ENCODE data around the gene PRKCA.
A peak's percentile ranks its signal among the peaks of the same experiment; 100 is the strongest.

PRKCA gene

DNA sequence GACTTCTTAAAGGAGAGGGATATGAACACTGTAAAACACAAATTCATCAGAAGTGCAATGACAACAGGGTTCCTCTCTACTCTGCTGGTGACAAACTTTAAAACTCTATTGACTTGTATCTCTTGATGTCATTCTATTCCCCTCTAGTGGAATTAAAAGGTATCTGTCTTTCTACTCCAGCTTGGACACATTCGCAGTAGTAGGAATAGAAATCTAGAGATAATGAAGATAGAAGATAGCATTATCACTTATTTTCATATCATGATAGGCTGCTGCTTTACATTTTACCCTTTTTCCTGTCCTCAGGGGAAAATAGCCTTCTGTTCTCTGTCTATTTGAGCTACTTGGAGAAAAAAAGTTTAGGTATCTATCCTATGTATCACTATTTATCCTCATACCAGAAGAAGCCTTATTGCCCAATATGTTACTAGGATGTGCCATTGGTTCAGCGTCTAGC, 322.9 kb downstream of the PRKCA start:
- DNase-seq (ENCODE audit: low read depth), result peak; percentile 27

- DNase-seq (ENCODE audit: low read depth), result peak; percentile 90
Observed at GRCh38 chr17:66627985-66628384, 325.6 kb downstream of the PRKCA start.

- no peak for DNase-seq (ENCODE audit: low read depth)
Observed at GRCh38 chr17:66629762-66630161, 327.3 kb downstream of the PRKCA start.

- DNase-seq (ENCODE audit: low read depth), result no peak
Observed at GRCh38 chr17:66630379-66630778, 328.0 kb downstream of the PRKCA start.

- DNase-seq (ENCODE audit: low read depth), result no peak
Observed at GRCh38 chr17:66630828-66631472, 328.5 kb downstream of the PRKCA start.

DNA sequence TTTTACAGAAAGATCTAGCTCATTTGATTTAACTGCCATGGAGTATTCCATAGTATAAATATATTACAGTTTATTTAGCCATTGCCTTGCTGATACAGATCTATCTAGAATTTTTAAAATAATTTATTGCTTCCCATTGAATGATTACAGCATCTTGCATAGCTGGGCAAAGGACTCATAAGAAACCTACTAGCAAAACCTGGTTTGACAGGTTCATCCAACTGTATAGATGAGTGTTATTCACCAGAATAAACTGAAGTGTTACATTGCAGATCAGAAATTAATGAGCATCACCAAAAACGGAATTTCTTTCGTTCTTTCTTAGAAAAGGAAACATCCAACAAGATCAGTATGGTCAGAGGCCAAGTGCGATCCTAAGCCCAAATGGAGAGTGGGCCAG, 330.3 kb downstream of the PRKCA start:
- DNase-seq (ENCODE audit: low read depth), result no peak

- peak; percentile 27 for DNase-seq (ENCODE audit: low read depth)
Observed at GRCh38 chr17:66633317-66633965, 331.0 kb downstream of the PRKCA start.

DNA sequence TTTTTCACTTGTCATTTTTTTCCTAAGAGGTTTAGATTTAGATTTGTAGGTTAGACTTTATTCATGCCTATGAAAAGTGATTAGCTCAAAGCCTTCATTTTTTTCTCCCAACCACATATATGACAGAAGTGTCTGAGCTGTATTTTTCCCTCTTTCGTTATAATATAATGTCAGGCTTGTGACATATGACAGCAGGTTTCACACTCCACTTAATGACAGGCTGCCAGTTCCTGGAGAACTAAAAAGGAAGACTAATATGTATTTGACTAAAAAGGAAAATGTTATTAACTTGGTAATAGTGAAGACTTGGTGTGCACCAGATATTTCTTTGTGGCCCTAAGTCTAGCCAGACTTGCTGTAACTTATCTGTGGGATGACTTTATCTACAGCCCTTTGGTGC, 331.8 kb downstream of the PRKCA start:
- DNase-seq (ENCODE audit: low read depth), result no peak

- DNase-seq (ENCODE audit: low read depth), result no peak
Observed at GRCh38 chr17:66635386-66636045, 333.1 kb downstream of the PRKCA start.

GRCh38 chr17:66636111-66636510, 333.7 kb downstream of the PRKCA start:
- DNase-seq (ENCODE audit: low read depth), result peak; percentile 86

DNA sequence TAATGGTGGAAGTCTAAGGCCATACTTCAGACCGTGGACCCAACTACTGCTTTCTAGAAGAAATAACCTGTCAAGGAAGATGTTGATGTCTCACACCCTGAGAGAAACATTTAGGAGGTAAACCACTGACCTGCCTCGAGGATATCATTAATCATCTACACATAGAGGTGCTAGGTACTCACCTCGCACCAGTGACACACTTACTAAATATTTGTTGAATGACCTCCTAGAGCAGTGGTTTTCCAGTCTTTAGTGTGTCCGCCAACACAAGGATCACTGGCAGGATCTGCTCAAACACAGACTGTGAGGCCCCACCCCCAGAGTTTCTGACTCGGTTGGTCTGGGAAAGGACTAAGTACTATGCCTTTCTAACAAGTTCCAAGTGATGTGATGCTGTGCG, 335.1 kb downstream of the PRKCA start:
- no peak for DNase-seq (ENCODE audit: low read depth)

- no peak for DNase-seq (ENCODE audit: low read depth)
Observed at GRCh38 chr17:66638707-66639479, 336.5 kb downstream of the PRKCA start.

DNA sequence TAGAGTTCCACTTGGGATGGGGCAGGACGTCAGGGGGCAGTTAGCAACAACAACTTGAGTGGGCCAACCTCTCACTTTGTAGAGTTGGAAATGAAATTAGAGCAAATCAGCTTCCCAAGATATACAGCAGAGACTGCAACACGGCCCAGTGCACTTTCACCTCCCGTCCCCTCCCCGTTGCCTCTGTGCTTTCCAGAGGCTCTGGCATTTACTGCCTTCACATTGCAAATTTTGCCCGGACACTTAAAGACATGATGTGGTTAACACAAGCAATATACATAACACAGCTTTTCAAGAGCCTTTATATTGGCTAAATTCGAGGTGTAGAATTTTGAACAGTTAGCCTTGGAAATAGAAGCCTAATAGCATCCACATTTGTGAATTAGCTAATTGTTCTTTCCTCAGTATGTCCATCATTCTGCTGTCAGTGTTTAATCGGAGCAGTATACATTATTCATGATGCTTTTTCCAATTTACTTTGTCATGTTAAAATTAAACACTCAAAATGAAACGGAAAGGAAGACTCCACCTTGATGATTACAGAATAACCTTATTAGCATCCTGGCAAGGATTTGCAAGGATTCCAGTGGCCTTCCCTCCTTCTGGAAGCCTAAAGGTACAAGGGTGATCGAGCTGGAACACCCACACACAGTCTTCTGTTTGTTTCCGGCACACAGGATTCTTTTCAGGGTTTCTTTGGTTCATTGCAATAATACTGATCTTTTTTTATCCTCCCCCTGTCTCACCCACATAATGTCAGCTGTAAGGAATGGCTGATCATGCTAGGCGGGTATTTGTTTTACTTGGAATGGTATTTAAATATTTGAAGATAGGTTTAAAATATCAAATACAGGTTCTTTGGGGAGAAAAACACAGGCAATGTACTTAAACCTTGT, 341.6 kb downstream of the PRKCA start:
- no peak for DNase-seq (ENCODE audit: low read depth)

DNA sequence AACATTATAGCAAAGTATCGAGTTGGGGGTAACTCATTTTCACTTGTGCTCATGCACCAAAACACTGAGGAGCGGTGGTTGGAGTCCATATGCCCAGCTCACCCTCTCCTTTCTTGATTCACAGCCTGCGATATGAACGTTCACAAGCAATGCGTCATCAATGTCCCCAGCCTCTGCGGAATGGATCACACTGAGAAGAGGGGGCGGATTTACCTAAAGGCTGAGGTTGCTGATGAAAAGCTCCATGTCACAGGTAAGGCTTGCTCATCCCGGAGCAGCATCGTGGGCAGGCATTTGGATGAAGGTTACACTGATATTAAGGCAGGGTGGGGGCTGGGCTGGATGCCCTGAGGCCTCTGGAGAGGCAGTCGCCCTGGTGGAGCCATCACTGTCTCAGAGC, 342.8 kb downstream of the PRKCA start:
- no peak for DNase-seq (ENCODE audit: low read depth)

DNA sequence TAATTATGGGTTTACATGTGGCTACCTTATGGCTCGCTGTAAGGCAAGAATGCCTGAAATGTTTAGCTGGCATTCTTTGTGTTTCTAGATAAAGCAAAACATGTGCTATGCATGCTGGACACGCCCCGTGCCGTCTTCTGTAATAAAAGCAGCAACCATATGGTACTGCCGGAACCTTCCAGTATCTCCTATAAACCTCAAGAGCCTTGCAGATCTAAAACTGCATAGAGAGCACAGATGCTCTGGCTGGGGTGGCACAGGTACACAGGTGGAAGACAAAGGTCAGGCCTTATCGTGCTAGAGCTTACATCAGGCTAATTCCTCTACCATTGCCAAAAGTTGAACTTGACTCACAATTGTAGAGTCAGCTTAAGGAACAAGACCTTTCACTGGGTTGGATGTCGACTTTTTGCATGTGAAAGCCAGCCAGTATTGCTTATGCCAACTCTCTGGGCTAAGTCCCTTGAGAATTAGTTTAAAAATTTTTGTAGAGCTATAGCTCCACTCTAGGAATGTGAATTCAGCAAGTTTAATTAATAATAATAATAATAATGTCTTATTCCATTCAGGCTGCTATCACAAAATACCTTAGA, 345.1 kb downstream of the PRKCA start:
- no peak for DNase-seq (ENCODE audit: low read depth)

GRCh38 chr17:66649818-66650543, 347.6 kb downstream of the PRKCA start:
- no peak for DNase-seq (ENCODE audit: low read depth)

- DNase-seq (ENCODE audit: low read depth), result no peak
Observed at GRCh38 chr17:66650544-66650877, 348.1 kb downstream of the PRKCA start.

DNA sequence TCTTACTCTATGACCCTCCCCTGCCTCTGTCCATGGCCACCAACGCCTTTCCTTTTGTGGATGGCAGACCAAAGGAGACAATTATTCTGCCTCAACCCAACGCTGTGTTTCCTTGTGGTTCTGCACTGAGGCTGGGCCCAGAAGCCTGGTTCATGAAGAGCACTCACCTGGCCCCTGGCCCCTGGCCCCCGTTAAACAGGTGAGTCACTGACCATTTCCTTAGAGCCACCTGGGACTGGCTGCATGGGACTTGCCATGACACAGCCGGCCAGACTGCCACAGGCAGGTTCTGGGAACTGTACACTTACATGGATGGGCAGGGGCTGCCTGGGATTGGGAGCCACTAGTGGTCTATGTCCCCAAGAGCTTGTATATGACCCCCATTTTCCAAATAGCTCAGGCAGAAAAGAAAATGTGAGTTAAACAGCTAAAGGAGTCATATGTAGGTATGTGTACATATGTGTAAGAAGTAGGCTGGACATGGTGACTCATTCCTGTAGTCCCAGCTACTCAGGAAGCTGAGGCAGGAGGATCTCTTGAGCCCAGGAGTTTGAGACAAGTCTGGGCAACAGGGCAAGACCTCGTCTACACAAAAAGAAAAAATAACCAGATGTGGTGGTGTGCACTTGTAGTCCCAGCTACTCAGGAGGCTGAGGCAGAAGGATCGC, 350.6 kb downstream of the PRKCA start:
- peak; percentile 47 for DNase-seq (ENCODE audit: low read depth)

DNA sequence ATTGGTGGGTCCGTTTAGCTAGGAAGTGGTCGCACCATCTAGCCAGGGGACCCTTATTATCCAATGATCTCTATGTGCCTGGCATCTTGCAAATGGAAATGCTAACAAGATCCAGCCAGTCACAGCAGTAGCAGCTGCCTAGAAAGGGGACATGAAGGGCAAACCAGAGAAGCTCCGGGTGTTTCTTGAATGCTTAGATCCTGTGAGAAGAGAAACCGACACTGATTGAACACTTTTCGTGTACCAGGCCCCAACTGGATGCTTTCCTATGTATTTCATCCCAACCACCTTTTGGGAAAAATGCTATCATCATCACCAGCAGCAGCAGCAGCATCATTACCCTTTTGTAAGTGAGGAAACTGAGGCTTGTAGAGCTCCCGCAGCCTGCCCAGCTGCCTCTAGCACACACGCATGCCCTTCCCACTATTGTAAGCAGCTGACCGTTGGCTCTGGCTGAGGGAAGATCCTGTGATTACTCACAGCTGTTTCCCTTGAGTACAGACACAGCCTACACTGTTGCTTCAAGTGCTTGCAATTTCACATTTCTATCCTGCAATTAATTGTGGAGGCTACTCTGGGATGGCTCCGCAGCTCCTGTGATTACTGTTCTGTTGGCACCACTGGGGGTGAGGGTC, 351.8 kb downstream of the PRKCA start:
- DNase-seq (ENCODE audit: low read depth), result peak; percentile 60

GRCh38 chr17:66654764-66655163, 352.4 kb downstream of the PRKCA start:
- no peak for DNase-seq (ENCODE audit: low read depth)
